K562 (cell line): Measurements from ENCODE around the gene CRYZ. TPM values are rescaled to one million over a fixed set of nuclear protein-coding genes. Genes with fewer than 3 reads are reported as not detected.

Source experiments
- ATAC-seq: fragments of 200-7000 bp; cut with Tn5 transposase; 3 replicates; pipeline ENCODE4 v1.9.1; 2020; ENCODE audit warnings: moderate library complexity
- BruUV-seq: library from RNA; stranded (reverse); fragments of 400-500 nt; replicated peaks from 2 replicates; lab custom pipeline; 2021; lab: Mats Ljungman, UMichigan
- CTCF ChIA-PET: fragments of 300-600 bp; formaldehyde crosslinking; extraction: SDS; loops from one replicate; lab custom pipeline; 2021; ENCODE audit warnings: low intra/inter-chr PET ratio; lab: Yijun Ruan, JAX
- POLR2A ChIA-PET: fragments of 300-600, 350-650 bp; sonication (Branson Sonifier 250); formaldehyde crosslinking; extraction: SDS; loops from one replicate; lab custom pipeline; 2021; ENCODE audit warnings: antibody characterized with exemption, inconsistent platforms; lab: Yijun Ruan, JAX
- DNase-seq, 4 experiments: peaks; one replicate each; pipeline versions ENCODE4 v3.0.0 to v3.0.0-alpha.2; 2011 to 2018; ENCODE audit warnings: low spot score in 3 of 4, mixed read lengths in 3 of 4; ENCODE audit errors: extremely low read depth in 1 of 4
- FAIRE-seq: peaks from 2 replicates; lab custom pipeline; 2011; peaks lifted over from hg19 to GRCh38; lab: Jason Lieb, UNC
- H2AFZ ChIP-seq: 2 replicates; pipeline ENCODE4 v1.6.0; 2011; ENCODE audit warnings: low read depth, low read length, control low read depth, inconsistent platforms
- H3K27ac ChIP-seq: fragments of 200-600 bp; 3 replicates; pipeline ENCODE4 v1.8.0; 2011; ENCODE audit warnings: low read depth, mild to moderate bottlenecking, control low read depth, inconsistent platforms, low read length, moderate library complexity, mixed read lengths; ENCODE audit errors: extremely low read depth
- H3K27me3 ChIP-seq, 2 experiments: fragments of 300-600 bp in 1 of 2; 2 replicates in 1 of 2; 3 replicates in 1 of 2; pipeline versions ENCODE4 v1.6.0 to v1.8.0; 2011; ENCODE audit warnings: inconsistent platforms in 2 of 2, low read length in 2 of 2, mild to moderate bottlenecking in 1 of 2, mixed read lengths in 1 of 2, moderate library complexity in 1 of 2; ENCODE audit not compliant: control insufficient read depth in 2 of 2, insufficient read depth in 2 of 2
- H3K36me3 ChIP-seq: fragments of 300-600 bp; 3 replicates; pipeline ENCODE4 v1.8.0; 2011; ENCODE audit warnings: mild to moderate bottlenecking, low read length, inconsistent platforms; ENCODE audit not compliant: control insufficient read depth, insufficient read depth
- H3K4me1 ChIP-seq, 2 experiments: fragments of 200-600 bp in 1 of 2; replicated peaks in 1 of 2; 2 replicates in 1 of 2; 3 replicates in 1 of 2; pipeline versions ENCODE4 v1.5.1 to v1.8.0; 2011; ENCODE audit warnings: inconsistent platforms in 2 of 2, low read length in 2 of 2, mild to moderate bottlenecking in 1 of 2, mixed read lengths in 1 of 2, moderate library complexity in 1 of 2; ENCODE audit not compliant: control insufficient read depth in 2 of 2, insufficient read depth in 2 of 2
- H3K4me2 ChIP-seq: 2 replicates; pipeline ENCODE4 v1.6.1; 2011; ENCODE audit warnings: low read length, control low read depth, inconsistent platforms, mixed read lengths; ENCODE audit not compliant: insufficient read depth
- H3K4me3 ChIP-seq: fragments of 200-600 bp; sonication (generic), shearing (Covaris generic); 2 replicates; pipeline ENCODE4 v1.5.1; 2016; ENCODE audit warnings: control low read depth, inconsistent platforms
- H3K79me2 ChIP-seq: fragments of 200-600 bp; 3 replicates; pipeline ENCODE4 v1.8.0; 2011; ENCODE audit warnings: low read length, inconsistent platforms; ENCODE audit not compliant: control insufficient read depth, insufficient read depth
- H3K9ac ChIP-seq, 2 experiments: 2 replicates each; pipeline versions ENCODE4 v1.6.0 to v1.6.1; 2011; ENCODE audit warnings: low read depth in 2 of 2, low read length in 2 of 2, control low read depth in 1 of 2, inconsistent platforms in 1 of 2, mild to moderate bottlenecking in 1 of 2, mixed read lengths in 1 of 2; ENCODE audit not compliant: insufficient read depth in 1 of 2
- H3K9me1 ChIP-seq: one replicate; pipeline ENCODE4 v1.6.0; 2011; ENCODE audit warnings: inconsistent platforms, mild to moderate bottlenecking, low read length, moderate library complexity; ENCODE audit not compliant: control insufficient read depth, insufficient read depth
- H3K9me3 ChIP-seq: replicated peaks from 2 replicates; pipeline ENCODE4 v1.5.1; 2011; ENCODE audit warnings: low read depth, low read length, inconsistent platforms; ENCODE audit not compliant: control insufficient read depth, insufficient read depth
- H4K20me1 ChIP-seq: replicated peaks from 2 replicates; pipeline ENCODE4 v1.6.1; 2011; ENCODE audit warnings: low read length, inconsistent platforms, mixed read lengths; ENCODE audit not compliant: control insufficient read depth, insufficient read depth
- ARHGAP35 ChIP-seq: fragments of 450-650 bp; IDR thresholded peaks from 2 replicates; pipeline ENCODE4 v1.6.1; 2018; ENCODE audit not compliant: partially characterized antibody
- CREBBP ChIP-seq: IDR thresholded peaks from one replicate; pipeline ENCODE4 v1.6.1; 2012; ENCODE audit warnings: low read depth, mild to moderate bottlenecking, control low read depth, inconsistent platforms, low read length
- EP300 ChIP-seq: IDR thresholded peaks from 2 replicates; pipeline ENCODE4 v1.6.1; 2012; ENCODE audit warnings: low read length, improper control_type of control experiment
- KAT7 ChIP-seq: sonication (generic); formaldehyde crosslinking; IDR thresholded peaks from 2 replicates; pipeline ENCODE4 v1.8.0; 2022; ENCODE audit warnings: missing genetic modification reagents, mild to moderate bottlenecking, borderline replicate concordance
- KDM2B ChIP-seq: fragments of 250-450 bp; sonication (Bioruptor Pico); IDR thresholded peaks from 2 replicates; pipeline ENCODE4 v1.8.0; 2021; ENCODE audit warnings: mild to moderate bottlenecking, moderate library complexity
- MTA3 ChIP-seq: fragments of 450-650 bp; formaldehyde crosslinking; IDR thresholded peaks from 2 replicates; pipeline ENCODE4 v1.6.1; 2017; ENCODE audit warnings: mild to moderate bottlenecking, borderline replicate concordance
- NR2C1 ChIP-seq, 2 experiments: fragments of 450-650 bp; IDR thresholded peaks; 2 replicates each; pipeline ENCODE4 v1.6.1; 2017; ENCODE audit warnings: mild to moderate bottlenecking in 2 of 2, antibody characterized with exemption in 1 of 2, inconsistent platforms in 1 of 2, missing compliant biosample characterization in 1 of 2, missing genetic modification characterization in 1 of 2
- SAFB ChIP-seq: fragments of 200-400 bp; formaldehyde crosslinking; IDR thresholded peaks from 2 replicates; pipeline ENCODE4 v1.6.1; 2017; ENCODE audit warnings: low read depth, low read length, borderline replicate concordance
- SMAD1 ChIP-seq: fragments of 150-350 bp; IDR thresholded peaks from 2 replicates; pipeline ENCODE4 v1.6.1; 2014; ENCODE audit warnings: low read length, low read depth; ENCODE audit not compliant: partially characterized antibody
- SRSF9 ChIP-seq: fragments of 200-400 bp; formaldehyde crosslinking; IDR thresholded peaks from 2 replicates; pipeline ENCODE4 v1.6.1; 2017; ENCODE audit warnings: low read depth, low read length, borderline replicate concordance
- ZNF121 ChIP-seq: sonication (generic); formaldehyde crosslinking; conservative IDR thresholded peaks from 2 replicates; pipeline ENCODE4 v1.8.0; 2022; ENCODE audit warnings: missing genetic modification reagents
- WGBS: fragments of 100-300 bp; shearing (Covaris generic); methylation state at CpG from one replicate; pipeline ENCODE4 v1.1.6; 2016; ENCODE audit warnings: low coverage, mixed read lengths; ENCODE audit not compliant: insufficient coverage; ENCODE audit errors: missing lambda C conversion rate; 5-methylcytosine and 5-hydroxymethylcytosine counted together
- in situ Hi-C: fragments of 300-500 bp; cut with MboI; formaldehyde crosslinking; loops from 4 replicates; pipeline ENCODE4 v1.15.0; 2018; ENCODE audit warnings: inconsistent platforms, mixed read lengths
- intact Hi-C: fragments of 100-400 bp; cut with micrococcal nuclease; formaldehyde crosslinking; loops from 2 replicates; pipeline ENCODE4 v1.14.2; 2022
- polyA plus RNA-seq, 8 experiments: library from polyadenylated mRNA; depleted of rRNA in 4 of 8; stranded (reverse) in 5 of 8; unstranded in 3 of 8; fragments of >200 nt; fragmentation: Nextera tagmentation in 2 of 8; fragmentation: Illumina TruSeq in 1 of 8; extraction: Ambion mirVana in 2 of 8; extraction: Trizol in 1 of 8; gene quantifications; 2 replicates each; pipeline versions ENCODE4 v1.2.1 to v1.2.3, GENCODE V29; 2011 to 2014; ENCODE audit warnings: inconsistent platforms in 1 of 8, missing spikeins in 1 of 8
- total RNA-seq, 7 experiments: library from RNA; depleted of rRNA in 6 of 7; stranded (reverse); fragments of >200 nt in 6 of 7; fragmentation: Illumina TruSeq in 2 of 7; extraction: Trizol in 2 of 7; gene quantifications; 2 replicates each; pipeline versions ENCODE4 v1.2.1 to v1.2.3, GENCODE V29; 2011 to 2021; ENCODE audit warnings: low replicate concordance in 1 of 7
- TF ChIP-seq, protein P1 (sequence below): sonication (generic); formaldehyde crosslinking; IDR thresholded peaks from 2 replicates; pipeline ENCODE4 v1.8.1; 2022; ENCODE audit warnings: missing genetic modification reagents
- TF ChIP-seq, protein P2 (sequence below): fragments of 450-650 bp; formaldehyde crosslinking; IDR thresholded peaks from 2 replicates; pipeline ENCODE4 v1.4.0; 2020; ENCODE audit warnings: mild to moderate bottlenecking, moderate library complexity

CRYZ gene
- total and polyA plus RNA-seq, 9 of the 15 experiments (the other 6 are each of a cell fraction or from before 2014, with no cell fraction given), result 51.7 to 179 (median 81.4) TPM

DNA sequence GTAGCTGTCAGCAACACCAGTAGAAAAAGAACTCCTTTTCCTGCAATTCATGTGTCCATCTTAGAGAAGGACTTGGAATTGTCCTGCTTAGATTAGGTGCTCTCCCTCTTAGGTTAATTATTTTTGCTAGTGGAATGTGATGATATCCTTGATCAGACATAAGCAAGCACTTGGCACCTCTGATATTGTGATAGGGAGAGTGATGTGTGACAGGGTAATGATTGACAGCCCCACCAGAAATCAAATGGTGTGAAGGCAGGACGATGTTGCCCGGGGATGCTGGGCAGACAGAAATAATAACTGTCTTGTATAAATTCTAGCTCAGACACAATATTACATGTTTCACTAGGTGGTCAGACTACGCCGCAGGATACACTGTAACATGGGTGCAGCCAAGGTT is 4.5 kb upstream of the CRYZ start:
- 100% methylated on average over 4 of the region's 4 CpGs for WGBS
- Histone ChIP-seq H3K4me2 (no peak overlapping the region), H3K4me3 (no peak overlapping the region), H3K4me1 (no peaks in the 10 kb centered on the region; a peak in 1 of 5 replicates), H3K9ac (no peak overlapping the region), H3K79me2 (peaks cover 33% of the 10 kb centered on the region), H3K27me3 (no peaks in the 10 kb centered on the region), H3K36me3 (peaks cover 69% of the 10 kb centered on the region), H4K20me1 (no peaks in the 10 kb centered on the region), H3K9me3 (peaks cover 4% of the 10 kb centered on the region), H3K9me1 (no peaks in the 10 kb centered on the region), H3K27ac (no peak overlapping the region), H2AFZ (no peak overlapping the region)
- no TSS peak for BruUV-seq
- CTCF ChIA-PET, result no interaction called here
- TF ChIP-seq MTA3 (no peak), SAFB (no peak), EP300 (no peak), ARHGAP35 (no peak), KAT7 (CRISPR knock-in tag) (no peak), NR2C1 (IDR thresholded peaks at IDR 0.05) (no peak), NR2C1 (tag; IDR thresholded peaks at IDR 0.05) (no peak), SRSF9 (no peak), ZNF121 (CRISPR knock-in tag) (no peak), KDM2B (CRISPR knock-in tag) (no peak), SMAD1 (no peak), CREBBP (no peak)
- TF ChIP-seq, protein P1, sequence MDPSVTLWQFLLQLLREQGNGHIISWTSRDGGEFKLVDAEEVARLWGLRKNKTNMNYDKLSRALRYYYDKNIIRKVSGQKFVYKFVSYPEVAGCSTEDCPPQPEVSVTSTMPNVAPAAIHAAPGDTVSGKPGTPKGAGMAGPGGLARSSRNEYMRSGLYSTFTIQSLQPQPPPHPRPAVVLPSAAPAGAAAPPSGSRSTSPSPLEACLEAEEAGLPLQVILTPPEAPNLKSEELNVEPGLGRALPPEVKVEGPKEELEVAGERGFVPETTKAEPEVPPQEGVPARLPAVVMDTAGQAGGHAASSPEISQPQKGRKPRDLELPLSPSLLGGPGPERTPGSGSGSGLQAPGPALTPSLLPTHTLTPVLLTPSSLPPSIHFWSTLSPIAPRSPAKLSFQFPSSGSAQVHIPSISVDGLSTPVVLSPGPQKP (CRISPR knock-in tag), result no peak
- TF ChIP-seq, protein P2, sequence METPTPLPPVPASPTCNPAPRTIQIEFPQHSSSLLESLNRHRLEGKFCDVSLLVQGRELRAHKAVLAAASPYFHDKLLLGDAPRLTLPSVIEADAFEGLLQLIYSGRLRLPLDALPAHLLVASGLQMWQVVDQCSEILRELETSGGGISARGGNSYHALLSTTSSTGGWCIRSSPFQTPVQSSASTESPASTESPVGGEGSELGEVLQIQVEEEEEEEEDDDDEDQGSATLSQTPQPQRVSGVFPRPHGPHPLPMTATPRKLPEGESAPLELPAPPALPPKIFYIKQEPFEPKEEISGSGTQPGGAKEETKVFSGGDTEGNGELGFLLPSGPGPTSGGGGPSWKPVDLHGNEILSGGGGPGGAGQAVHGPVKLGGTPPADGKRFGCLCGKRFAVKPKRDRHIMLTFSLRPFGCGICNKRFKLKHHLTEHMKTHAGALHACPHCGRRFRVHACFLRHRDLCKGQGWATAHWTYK (CRISPR knock-in tag), result no peak
- POLR2A ChIA-PET, result no interaction called here
- in situ Hi-C loops (no loop called here), intact Hi-C loops (no loop called here)
- ATAC-seq (no peak), FAIRE-seq (no peak), DNase-seq (no peak)
